HG03175 (cell line): Measurements from ENCODE around the gene VPS33A.

Source experiments
- ATAC-seq: cut with Tn5 transposase; IDR thresholded peaks from one replicate; pipeline ENCODE4 v1.9.1; 2021; ENCODE audit warnings: mild to moderate bottlenecking, moderate library complexity; ENCODE audit not compliant: unreplicated experiment

VPS33A gene

DNA sequence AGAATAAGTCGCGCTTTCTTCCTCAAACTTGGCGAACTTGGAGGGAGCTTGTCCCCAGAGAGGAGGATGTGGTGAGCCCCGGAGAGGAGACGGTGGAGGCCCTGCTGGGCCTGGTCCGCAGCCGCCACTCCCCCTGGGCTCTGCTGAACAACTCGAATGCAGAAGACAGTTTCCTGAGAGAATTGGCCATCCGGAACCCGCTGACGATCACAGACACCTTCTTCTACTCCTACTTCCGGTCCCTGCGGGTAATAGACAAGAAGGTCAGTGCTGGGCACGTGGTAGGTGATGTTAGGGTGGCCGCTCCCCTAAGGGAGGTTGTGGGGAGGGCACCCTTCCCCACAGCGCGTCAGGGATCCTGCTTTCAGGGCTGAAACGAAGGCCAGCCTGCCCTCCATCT, 81.8 kb downstream of the VPS33A start:
- no peak for ATAC-seq

DNA sequence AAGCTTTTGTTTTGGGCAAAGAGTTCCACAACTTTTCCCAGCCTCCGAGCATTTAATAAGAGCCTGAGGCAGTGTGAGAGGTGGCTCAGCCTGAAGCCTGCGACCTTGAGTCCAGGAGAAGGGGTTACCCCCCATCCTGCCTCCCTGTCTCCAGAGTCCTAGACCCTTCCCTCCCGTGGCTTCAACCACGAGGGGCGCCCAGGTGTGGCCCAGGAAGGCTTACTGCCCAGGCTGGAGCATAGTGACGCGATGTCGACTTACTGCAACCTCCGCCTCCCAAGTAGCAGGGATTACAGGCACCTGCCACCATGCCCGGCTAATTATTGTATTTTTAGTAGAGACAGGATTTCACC, 82.7 kb downstream of the VPS33A start:
- no peak for ATAC-seq

DNA sequence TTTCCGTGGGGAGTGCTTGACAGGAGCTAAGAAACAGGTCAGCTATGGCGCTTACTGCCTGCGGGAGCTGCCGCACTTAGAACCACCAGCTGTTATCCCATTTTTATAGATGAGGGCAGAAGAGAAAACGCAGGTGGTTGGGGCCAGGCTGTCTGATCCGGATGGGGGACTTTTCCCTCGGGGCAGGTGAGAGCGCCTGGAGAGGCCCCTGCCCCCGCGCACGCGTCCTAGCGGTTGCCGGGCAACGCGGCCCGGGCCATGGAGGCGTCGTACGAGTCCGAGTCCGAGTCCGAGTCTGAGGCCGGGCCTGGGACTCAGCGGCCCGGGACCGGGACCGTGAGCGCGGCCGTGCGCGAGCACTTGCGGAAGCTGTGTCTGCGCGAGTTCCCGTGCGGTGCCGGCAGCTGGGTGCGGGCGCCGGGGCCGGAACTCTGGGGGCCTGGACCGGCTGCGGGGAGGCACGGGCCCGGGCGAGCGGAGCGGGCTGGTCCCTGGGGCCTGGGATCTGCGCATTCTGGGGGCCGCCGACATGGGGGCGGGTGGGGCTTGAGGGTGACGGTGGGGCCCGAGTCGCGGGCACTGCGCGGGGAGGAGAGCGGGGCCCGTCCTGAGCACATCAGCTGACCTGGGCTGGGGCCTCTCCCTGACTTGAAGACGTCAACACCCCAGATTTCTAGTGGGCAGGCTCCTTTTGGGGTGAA, 83.3 kb downstream of the VPS33A start, which contains the start of gene LRRC43:
LRRC43 (plus strand) TSS at position 237 of the 701 bp plus-strand sequence; CDS start at position 259, 22 bp downstream.
- no peak for ATAC-seq
